Body of pancreas (tissue), 4 donors: Measurements from ENCODE around the gene ZC3H18.

ENCODE experiments used
- CTCF ChIP-seq, 7 experiments: fragments of 450-650 bp in 4 of 7; fragments of 200-600 bp in 3 of 7; sonication (generic) in 3 of 7; IDR thresholded peaks; one replicate each; pipeline ENCODE4 v1.5.1; 2016 to 2019; ENCODE audit warnings: antibody characterized with exemption in 7 of 7
- POLR2A ChIP-seq, 3 donors: fragments of 450-650 bp; IDR thresholded peaks; one replicate each; pipeline ENCODE4 v1.6.1; 2016; ENCODE audit warnings: antibody characterized with exemption in 3 of 3, mild to moderate bottlenecking in 2 of 3

- TF ChIP-seq CTCF (IDR thresholded peaks at IDR 0.05), result no peak
- TF ChIP-seq POLR2A (IDR thresholded peaks at IDR 0.05), result no peak
Observed at GRCh38 chr16:88534638-88535190, 35.5 kb upstream of the ZC3H18 start.
